HG03558 (cell line): ENCODE results near the gene VWA5B2.

ENCODE experiments used
- ATAC-seq: cut with Tn5 transposase; IDR thresholded peaks from one replicate; pipeline ENCODE4 v1.9.1; 2021; ENCODE audit warnings: moderate number of reproducible peaks; ENCODE audit not compliant: unreplicated experiment; ENCODE audit errors: extremely low read depth

Gene VWA5B2

GRCh38 chr3:184241141-184241446 is 11.7 kb downstream of the VWA5B2 start:
- ATAC-seq = no peak

GRCh38 chr3:184241447-184242296 is 12.3 kb downstream of the VWA5B2 start:
- no peak for ATAC-seq

GRCh38 chr3:184242297-184242685 is 12.9 kb downstream of the VWA5B2 start:
- no peak for ATAC-seq

GRCh38 chr3:184248454-184249411 is 19.3 kb downstream of the VWA5B2 start, which contains the start of gene ALG3:
TSS of gene ALG3 (minus strand) at chr3:184248962. CDS start at chr3:184248940, 22 bp downstream.
- no peak for ATAC-seq

GRCh38 chr3:184249412-184250166 is 20.2 kb downstream of the VWA5B2 start, which contains the start of gene EEF1AKMT4:
TSS of gene EEF1AKMT4 (plus strand) at chr3:184249672. CDS start at chr3:184249695, 23 bp downstream.
- peak; percentile 67 for ATAC-seq

- ATAC-seq = peak; percentile 47
These were observed 20.9 kb downstream of the VWA5B2 start for GRCh38 chr3:184250167-184250828.

- ATAC-seq = no peak
These were observed 26.1 kb downstream of the VWA5B2 start for GRCh38 chr3:184255291-184256039.

- ATAC-seq = no peak
These were observed 27.9 kb downstream of the VWA5B2 start for GRCh38 chr3:184257083-184257915.

- no peak for ATAC-seq
These were observed 29.5 kb downstream of the VWA5B2 start for GRCh38 chr3:184258926-184259325.

GRCh38 chr3:184259396-184259877 is 30.1 kb downstream of the VWA5B2 start:
- no peak for ATAC-seq

- no peak for ATAC-seq
These were observed 30.7 kb downstream of the VWA5B2 start for GRCh38 chr3:184259878-184260723.

- no peak for ATAC-seq
These were observed 31.4 kb downstream of the VWA5B2 start for GRCh38 chr3:184260724-184261269.

- no peak for ATAC-seq
These were observed 32.0 kb downstream of the VWA5B2 start, which contains the start of gene CAMK2N2 for GRCh38 chr3:184261270-184261853. TSS of gene CAMK2N2 (minus strand) at chr3:184261553. CDS start at chr3:184261285, 268 bp downstream.

GRCh38 chr3:184261854-184262763 is 32.7 kb downstream of the VWA5B2 start:
- ATAC-seq = no peak

GRCh38 chr3:184262764-184263179 is 33.4 kb downstream of the VWA5B2 start:
- no peak for ATAC-seq
